Fibroblast of the aortic adventitia (primary cell): ENCODE data around the gene SRC. TPM values are rescaled to one million over a fixed set of nuclear protein-coding genes. Genes with fewer than 3 reads are reported as not detected.

Experiments
- DNase-seq: peaks from one replicate; pipeline ENCODE4 v3.0.0-alpha.2; 2010; ENCODE audit warnings: low read depth
- H3K4me3 ChIP-seq: 2 replicates; pipeline ENCODE4 v1.5.1; 2011; ENCODE audit warnings: low read depth, mild to moderate bottlenecking, control low read depth, low read length, moderate library complexity
- CTCF ChIP-seq: IDR thresholded peaks from 2 replicates; pipeline ENCODE4 v1.5.1; 2011; ENCODE audit warnings: mild to moderate bottlenecking, low read length, control low read depth, inconsistent platforms; ENCODE audit not compliant: insufficient read depth
- total RNA-seq: library from RNA; depleted of rRNA; stranded (reverse); fragments of >200 nt; gene quantifications from 2 replicates; pipeline ENCODE4 v1.2.3, GENCODE V29; 2012; ENCODE audit warnings: low replicate concordance

Gene SRC
- total RNA-seq, 1 donor = 19.1 TPM

DNA sequence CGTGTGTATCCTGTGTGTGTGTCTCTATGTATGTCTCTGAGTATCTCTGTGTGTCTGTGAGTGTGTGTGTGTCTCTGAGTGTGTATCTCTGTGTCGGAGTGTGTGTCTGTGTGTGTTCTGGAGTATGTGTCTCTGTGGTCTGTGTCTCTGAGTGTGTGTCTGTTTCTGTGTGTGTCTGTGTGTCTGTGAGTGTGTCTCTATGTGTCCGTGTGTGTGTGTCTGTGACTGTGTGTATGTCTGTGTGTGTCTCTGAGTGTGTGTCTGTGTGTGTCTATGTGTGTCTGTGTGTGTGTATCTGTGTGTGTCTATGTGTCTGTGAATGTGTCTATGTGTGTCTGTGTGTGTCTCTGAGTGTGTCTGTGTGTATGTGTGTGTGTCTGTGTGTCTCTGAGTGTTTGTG, 73.4 kb downstream of the SRC start:
- no peak for TF ChIP-seq CTCF
- H3K4me3 ChIP-seq = no peak overlapping the region
- no peak for DNase-seq

DNA sequence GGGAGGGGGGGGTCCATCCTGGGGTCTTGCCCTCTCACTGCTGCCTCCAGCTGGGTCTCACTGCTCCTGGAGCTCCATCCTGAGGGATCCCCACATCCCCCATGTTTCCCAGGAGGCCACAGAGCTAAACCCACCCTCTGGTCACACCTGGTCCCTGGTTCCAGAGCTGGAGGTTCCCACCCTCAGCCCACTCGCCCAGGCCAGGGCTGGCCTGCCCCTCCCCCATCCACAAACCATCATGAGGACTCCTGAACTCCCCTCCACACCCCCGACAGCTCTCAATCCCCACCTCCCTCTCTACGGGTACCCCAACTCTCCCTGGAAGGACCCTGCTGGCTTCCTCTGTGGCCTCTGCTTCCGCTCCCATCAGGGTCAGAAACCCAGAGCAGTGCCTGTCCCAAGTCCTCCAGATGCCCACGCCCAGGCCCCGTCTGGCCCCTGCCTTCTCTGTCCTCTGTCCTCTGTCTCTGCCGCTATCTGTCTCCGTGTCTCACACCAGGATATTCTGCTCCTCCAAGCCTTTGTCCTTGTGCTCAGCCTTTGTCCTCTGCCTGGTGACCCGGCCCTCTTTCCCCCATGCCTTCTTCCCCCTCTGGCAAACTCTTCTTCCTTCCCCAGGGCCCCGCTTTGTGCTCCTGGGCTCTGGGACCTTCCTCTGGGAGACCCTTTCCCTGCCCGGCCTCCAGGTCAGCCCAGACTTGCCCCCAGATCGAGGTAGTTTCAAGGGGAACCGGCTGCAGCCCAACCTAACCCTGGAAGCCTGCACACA, 74.0 kb downstream of the SRC start:
- DNase-seq = no peak
- H3K4me3 ChIP-seq = no peak overlapping the region
- no peak for TF ChIP-seq CTCF

DNA sequence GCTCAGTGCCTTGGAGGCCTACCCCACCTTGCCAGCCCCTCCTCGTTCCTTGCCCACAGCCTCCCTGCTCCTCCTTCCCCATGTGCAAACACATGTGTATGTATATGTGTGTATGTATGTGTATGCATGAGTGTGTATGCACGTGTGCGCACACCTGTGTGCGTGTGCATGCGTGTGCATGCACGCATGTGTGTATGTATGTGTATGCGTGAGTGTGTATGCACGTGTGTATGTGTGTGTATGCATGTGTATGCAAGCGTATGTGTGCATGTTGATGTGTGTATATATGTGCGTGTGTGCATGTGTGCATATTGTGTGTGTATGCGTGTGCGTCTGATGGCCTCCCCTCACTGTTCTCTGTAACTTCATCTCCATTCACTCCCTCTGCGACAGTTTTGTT, 74.7 kb downstream of the SRC start:
- H3K4me3 ChIP-seq = no peak overlapping the region
- DNase-seq = no peak
- TF ChIP-seq CTCF = no peak

GRCh38 chr20:37421060-37421905, 75.3 kb downstream of the SRC start:
- H3K4me3 ChIP-seq = no peak overlapping the region
- DNase-seq = no peak
- TF ChIP-seq CTCF = no peak

- TF ChIP-seq CTCF = no peak
- no peak for DNase-seq
- no peak overlapping the region for H3K4me3 ChIP-seq
These were observed 76.0 kb downstream of the SRC start for GRCh38 chr20:37421988-37422387.

- no peak overlapping the region for H3K4me3 ChIP-seq
- no peak for TF ChIP-seq CTCF
- DNase-seq = no peak
These were observed 76.9 kb downstream of the SRC start for GRCh38 chr20:37422791-37423286.
